OCI-LY3 (cell line): ENCODE data around the gene TRABD2A.

Source experiments
- H2AFZ ChIP-seq: fragments of 200-600, 300-600 bp; shearing (Covaris generic); 2 replicates; pipeline ENCODE4 v1.6.0; 2014; ENCODE audit warnings: antibody characterized with exemption, low read depth, low read length
- H3K27ac ChIP-seq: fragments of 200-600, 300-600 bp; sonication (generic); 2 replicates; pipeline ENCODE4 v1.5.1; 2014; ENCODE audit warnings: mild to moderate bottlenecking, low read length, moderate library complexity, mixed read lengths
- H3K27me3 ChIP-seq: fragments of 200-600, 300-600 bp; sonication (generic); 2 replicates; pipeline ENCODE4 v1.6.1; 2014; ENCODE audit warnings: low read depth, low read length, mixed read lengths
- H3K36me3 ChIP-seq: fragments of 200-600, 300-600 bp; sonication (generic); replicated peaks from 2 replicates; pipeline ENCODE3; 2014; ENCODE audit warnings: low read depth, low read length, mixed read lengths
- H3K4me1 ChIP-seq: fragments of 300-600, 200-600 bp; sonication (generic); 2 replicates; pipeline ENCODE4 v1.6.1; 2014; ENCODE audit warnings: low read length, mixed read lengths
- H3K4me2 ChIP-seq: fragments of 200-600, 300-600 bp; sonication (generic); 2 replicates; pipeline ENCODE4 v1.6.1; 2014; ENCODE audit warnings: low read length, mixed read lengths
- H3K4me3 ChIP-seq: fragments of 300-600, 200-600 bp; sonication (generic); 2 replicates; pipeline ENCODE4 v1.5.1; 2014; ENCODE audit warnings: antibody characterized with exemption, mild to moderate bottlenecking, low read length, moderate library complexity
- H3K79me2 ChIP-seq: fragments of 300-600, 200-600 bp; shearing (Covaris generic); 2 replicates; pipeline ENCODE4 v1.6.1; 2014; ENCODE audit warnings: mild to moderate bottlenecking, low read length, mixed read lengths
- H3K9ac ChIP-seq: fragments of 300-600, 200-600 bp; shearing (Covaris generic); 2 replicates; pipeline ENCODE4 v1.6.0; 2014; ENCODE audit warnings: mild to moderate bottlenecking, low read length, moderate library complexity
- H3K9me3 ChIP-seq: fragments of 200-600, 300-600 bp; shearing (Covaris generic); 2 replicates; pipeline ENCODE4 v1.6.1; 2014; ENCODE audit warnings: low read length, mixed read lengths; ENCODE audit not compliant: insufficient read depth
- H4K20me1 ChIP-seq: fragments of 200-600, 300-600 bp; sonication (generic); 2 replicates; pipeline ENCODE4 v1.6.1; 2016; ENCODE audit warnings: low read length, mixed read lengths; ENCODE audit not compliant: insufficient read depth
- EZH2phosphoT487 ChIP-seq: fragments of 200-600 bp; shearing (Covaris generic); IDR thresholded peaks from 2 replicates; pipeline ENCODE4 v1.6.1; 2018; ENCODE audit warnings: antibody characterized with exemption, mixed run types, low read depth
- TF ChIP-seq, protein P1 (sequence below): fragments of 200-600, 300-600 bp; sonication (generic); IDR thresholded peaks from 2 replicates; pipeline ENCODE4 v1.5.1; 2014; ENCODE audit warnings: antibody characterized with exemption, low read length, low read depth

TRABD2A gene

DNA sequence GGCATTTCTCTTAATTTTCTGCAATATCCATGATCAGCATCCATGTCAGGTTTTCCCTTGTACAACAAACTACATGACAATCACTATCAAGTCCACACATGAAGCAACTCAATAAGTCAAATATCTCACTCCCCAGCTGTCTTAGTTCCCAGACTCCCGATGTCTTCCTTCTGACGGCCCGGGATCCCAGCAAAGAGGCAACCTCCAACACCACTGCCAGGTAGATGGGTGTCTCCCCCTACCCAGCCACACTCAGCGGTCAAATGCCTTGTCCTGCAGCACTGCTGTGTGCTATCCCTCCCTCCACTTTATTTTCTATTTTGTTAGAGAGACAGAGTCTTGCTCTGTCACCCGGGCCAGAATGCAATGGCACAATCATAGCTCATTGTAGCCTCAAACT lies 23.3 kb downstream of the TRABD2A start:
- no peak overlapping the region for H2AFZ ChIP-seq
- peaks cover 5% of the 10 kb centered on the region for H3K9me3 ChIP-seq
- no peak overlapping the region for H3K4me2 ChIP-seq
- no peaks in the 10 kb centered on the region for H3K27me3 ChIP-seq
- peaks cover 14% of the 10 kb centered on the region for H3K4me1 ChIP-seq
- no peaks in the 10 kb centered on the region for H4K20me1 ChIP-seq
- no peak overlapping the region for H3K9ac ChIP-seq
- H3K27ac ChIP-seq, result no peak overlapping the region
- no peaks in the 10 kb centered on the region; the same call in 1 of the 2 replicates for H3K79me2 ChIP-seq
- no peak overlapping the region for H3K4me3 ChIP-seq
- no peak for TF ChIP-seq EZH2phosphoT487
- TF ChIP-seq, protein P1, sequence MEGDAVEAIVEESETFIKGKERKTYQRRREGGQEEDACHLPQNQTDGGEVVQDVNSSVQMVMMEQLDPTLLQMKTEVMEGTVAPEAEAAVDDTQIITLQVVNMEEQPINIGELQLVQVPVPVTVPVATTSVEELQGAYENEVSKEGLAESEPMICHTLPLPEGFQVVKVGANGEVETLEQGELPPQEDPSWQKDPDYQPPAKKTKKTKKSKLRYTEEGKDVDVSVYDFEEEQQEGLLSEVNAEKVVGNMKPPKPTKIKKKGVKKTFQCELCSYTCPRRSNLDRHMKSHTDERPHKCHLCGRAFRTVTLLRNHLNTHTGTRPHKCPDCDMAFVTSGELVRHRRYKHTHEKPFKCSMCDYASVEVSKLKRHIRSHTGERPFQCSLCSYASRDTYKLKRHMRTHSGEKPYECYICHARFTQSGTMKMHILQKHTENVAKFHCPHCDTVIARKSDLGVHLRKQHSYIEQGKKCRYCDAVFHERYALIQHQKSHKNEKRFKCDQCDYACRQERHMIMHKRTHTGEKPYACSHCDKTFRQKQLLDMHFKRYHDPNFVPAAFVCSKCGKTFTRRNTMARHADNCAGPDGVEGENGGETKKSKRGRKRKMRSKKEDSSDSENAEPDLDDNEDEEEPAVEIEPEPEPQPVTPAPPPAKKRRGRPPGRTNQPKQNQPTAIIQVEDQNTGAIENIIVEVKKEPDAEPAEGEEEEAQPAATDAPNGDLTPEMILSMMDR, result no peak
- peaks cover 15% of the 10 kb centered on the region for H3K36me3 ChIP-seq

GRCh38 chr2:84856787-84857186 lies 24.1 kb downstream of the TRABD2A start:
- no peak overlapping the region for H2AFZ ChIP-seq
- H3K4me2 ChIP-seq, result peak overlapping the region; percentile 29
- H3K79me2 ChIP-seq, result no peaks in the 10 kb centered on the region
- H4K20me1 ChIP-seq, result no peaks in the 10 kb centered on the region
- peaks cover 14% of the 10 kb centered on the region for H3K4me1 ChIP-seq
- no peak overlapping the region for H3K4me3 ChIP-seq
- no peak overlapping the region for H3K27ac ChIP-seq
- H3K9me3 ChIP-seq, result peaks cover 5% of the 10 kb centered on the region
- TF ChIP-seq, protein P1, result no peak
- no peak for TF ChIP-seq EZH2phosphoT487
- peaks cover 23% of the 10 kb centered on the region for H3K36me3 ChIP-seq
- no peaks in the 10 kb centered on the region for H3K27me3 ChIP-seq
- H3K9ac ChIP-seq, result no peak overlapping the region

- Histone ChIP-seq H3K27ac (no peak overlapping the region), H3K9ac (no peak overlapping the region), H4K20me1 (no peaks in the 10 kb centered on the region), H3K36me3 (peaks cover 25% of the 10 kb centered on the region), H3K27me3 (no peaks in the 10 kb centered on the region), H2AFZ (no peak overlapping the region), H3K79me2 (0 out of 2 replicates have a peak, but pooled peaks cover 2% of the 10 kb centered on the region), H3K4me1 (peaks cover 14% of the 10 kb centered on the region), H3K4me2 (no peak overlapping the region), H3K9me3 (peaks cover 5% of the 10 kb centered on the region), H3K4me3 (no peak overlapping the region)
- no peak for TF ChIP-seq EZH2phosphoT487
- TF ChIP-seq, protein P1, result no peak
Measured at GRCh38 chr2:84855731-84856130, 25.2 kb downstream of the TRABD2A start.

DNA sequence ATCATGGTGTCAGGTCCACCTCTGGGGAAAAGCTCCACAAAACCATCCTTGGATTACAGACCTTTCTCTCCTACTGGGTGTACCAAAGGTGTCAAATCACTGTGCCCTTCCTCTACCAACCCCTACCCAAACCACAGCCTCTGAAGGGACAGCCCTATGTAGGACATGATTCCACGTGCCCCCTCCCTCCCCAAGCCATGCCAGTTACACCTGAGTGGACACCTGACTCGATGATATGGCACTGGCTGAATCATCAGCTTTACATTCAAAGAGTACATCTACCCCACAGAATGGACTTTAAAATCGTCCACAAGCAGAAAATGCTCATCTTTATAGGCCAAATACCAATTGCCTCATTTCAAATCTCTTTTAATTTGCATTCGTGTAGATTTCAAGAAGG lies 26.0 kb downstream of the TRABD2A start:
- Histone ChIP-seq H3K4me3 (no peak overlapping the region), H3K4me1 (peaks cover 14% of the 10 kb centered on the region), H3K9me3 (peaks cover 5% of the 10 kb centered on the region), H3K27ac (no peak overlapping the region), H3K9ac (no peak overlapping the region), H3K36me3 (peaks cover 28% of the 10 kb centered on the region), H4K20me1 (no peaks in the 10 kb centered on the region), H3K79me2 (0 out of 2 replicates have a peak, but pooled peaks cover 2% of the 10 kb centered on the region), H3K4me2 (no peak overlapping the region), H3K27me3 (no peaks in the 10 kb centered on the region), H2AFZ (no peak overlapping the region)
- no peak for TF ChIP-seq EZH2phosphoT487
- TF ChIP-seq, protein P1, result no peak
